Activated T-helper 9 cell treated with anti-CD3 and anti-CD28 coated beads, Interleukin-2, amount 50 U/mL, for 16 hours (primary cell): ENCODE data around the gene KRTAP2-3.

Source experiments
- DNase-seq: peaks from one replicate; pipeline ENCODE4 v3.0.0-alpha.2; 2020; ENCODE audit warnings: low read depth

The KRTAP2-3 gene

DNA sequence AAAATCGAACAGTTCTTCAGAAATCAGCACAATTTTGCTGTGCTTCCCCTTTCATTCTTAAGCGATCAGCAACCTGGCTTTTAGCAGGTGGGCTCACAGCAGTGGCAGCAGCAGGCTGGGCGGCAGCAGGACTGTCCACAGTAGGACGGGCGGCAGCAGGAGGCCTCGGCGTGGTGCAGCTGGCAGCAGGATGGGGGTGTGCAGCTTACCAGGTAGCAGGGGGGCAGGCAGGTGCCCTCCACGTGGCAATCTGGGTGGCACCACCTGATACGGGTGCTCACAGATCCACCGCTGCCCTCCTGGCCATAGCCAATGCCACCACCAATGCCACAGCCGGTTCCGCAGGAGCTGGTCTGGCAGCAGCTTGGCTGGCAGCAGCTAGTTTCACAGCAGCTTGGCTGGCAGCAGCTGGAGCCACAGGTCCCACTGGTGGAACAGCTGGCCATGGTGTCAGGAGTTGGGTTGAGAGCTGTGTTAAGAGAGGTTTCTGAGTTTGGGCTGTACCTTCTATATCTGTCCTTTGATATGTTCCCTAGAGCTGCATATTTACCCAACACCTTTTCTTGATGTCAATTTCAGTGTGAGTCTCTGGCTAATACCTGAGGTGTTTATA, 30.2 kb downstream of the KRTAP2-3 start, which contains the start of gene KRTAP1-4:
Gene KRTAP1-4 (minus strand): TSS at position 563 of the 613 bp plus-strand sequence. CDS start 117 bp downstream, at position 446.
- no peak for DNase-seq

DNA sequence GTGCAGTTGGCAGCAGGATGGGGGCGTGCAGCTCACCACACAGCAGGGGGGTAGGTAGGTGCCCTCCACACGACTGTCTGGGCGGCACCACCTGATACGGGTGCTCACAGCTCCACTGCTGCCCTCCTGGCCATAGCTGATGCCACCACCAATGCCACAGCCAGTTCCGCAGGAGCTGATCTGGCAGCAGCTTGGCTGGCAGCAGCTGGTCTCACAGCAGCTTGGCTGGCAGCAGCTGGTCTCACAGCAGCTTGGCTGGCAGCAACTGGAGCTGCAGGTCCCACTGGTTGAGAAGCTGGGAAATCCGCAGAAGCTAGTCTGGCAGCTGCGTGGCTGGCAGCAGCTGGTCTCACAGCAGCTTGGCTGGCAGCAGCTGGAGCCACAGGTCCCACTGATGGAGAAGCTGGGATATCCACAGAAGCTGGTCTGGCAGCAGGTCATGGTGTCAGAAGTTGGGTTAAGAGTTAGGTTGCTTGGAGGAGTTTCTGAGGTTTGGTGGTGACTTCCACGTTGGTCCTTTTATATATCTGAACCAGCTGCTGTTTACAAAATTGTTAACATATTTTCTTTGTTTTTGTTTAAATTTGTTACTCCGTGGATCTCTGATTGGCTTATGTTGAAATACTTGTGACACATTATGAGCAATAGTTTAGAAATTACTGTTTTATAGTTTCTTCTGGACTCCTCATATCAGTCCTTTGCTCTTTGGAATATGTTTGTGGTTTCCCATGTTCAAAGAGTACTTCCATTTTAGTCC, 33.0 kb downstream of the KRTAP2-3 start, which contains the start of gene KRTAP1-5:
Gene KRTAP1-5 (minus strand): TSS at position 494 of the 757 bp plus-strand sequence. CDS start 53 bp downstream, at position 441.
- DNase-seq = no peak

DNA sequence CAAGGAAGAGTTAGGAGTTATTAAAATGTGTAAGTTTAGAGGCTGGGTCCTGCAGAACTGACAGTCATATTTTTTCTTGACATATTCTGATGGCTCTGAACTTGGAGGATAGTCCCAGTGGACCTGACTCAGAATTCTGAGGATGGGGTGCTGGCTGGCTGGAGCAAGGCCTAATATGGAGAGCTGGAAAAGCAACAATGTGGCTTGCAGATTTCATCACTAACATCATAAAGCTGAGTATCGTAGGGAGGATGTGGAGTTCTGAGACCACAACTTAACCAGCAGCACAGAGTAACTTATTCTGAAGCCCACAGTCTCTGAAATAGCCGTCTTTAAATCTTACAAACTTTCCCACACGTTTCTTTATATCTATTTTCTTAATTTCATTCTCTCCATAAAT, 35.2 kb downstream of the KRTAP2-3 start:
- DNase-seq = no peak

DNA sequence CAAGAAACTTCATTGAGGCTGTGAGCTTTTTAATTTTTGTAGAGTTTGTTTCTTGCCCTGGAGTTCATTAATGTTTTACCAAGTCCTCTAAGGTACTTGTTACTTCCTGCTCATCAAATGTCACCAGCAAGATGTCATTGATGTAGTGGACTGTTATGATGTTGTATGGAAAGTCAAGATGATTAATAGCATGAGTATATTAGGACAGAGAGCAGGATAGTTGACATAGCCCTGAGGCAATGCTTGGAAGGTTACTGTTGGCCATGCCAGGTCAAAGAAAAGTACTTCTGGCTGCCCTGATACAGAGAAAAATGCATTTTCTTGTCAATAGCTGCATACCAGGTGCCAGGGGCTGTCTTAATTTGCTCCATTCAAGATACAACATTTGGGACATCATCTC, 39.6 kb downstream of the KRTAP2-3 start:
- DNase-seq = no peak

DNA sequence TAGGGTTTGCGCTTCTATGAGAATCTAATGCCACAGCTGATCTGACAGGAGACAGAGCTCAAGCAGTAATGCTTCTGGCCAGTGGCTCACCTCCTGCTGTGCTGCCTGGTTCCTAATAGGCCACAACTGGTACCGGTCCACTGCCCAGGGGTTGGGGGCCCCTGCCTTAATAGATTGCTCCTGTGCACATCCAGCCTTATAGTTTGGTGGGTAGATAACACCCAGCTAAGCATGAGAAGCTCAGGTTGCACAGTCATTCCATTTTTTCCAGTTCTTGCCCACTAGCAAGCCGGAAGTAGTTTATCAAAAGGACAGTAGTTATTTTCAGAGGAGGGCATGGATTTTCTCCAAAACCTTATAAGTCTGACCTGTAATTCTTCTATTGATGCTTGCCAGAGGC, 40.5 kb downstream of the KRTAP2-3 start:
- DNase-seq = no peak

DNA sequence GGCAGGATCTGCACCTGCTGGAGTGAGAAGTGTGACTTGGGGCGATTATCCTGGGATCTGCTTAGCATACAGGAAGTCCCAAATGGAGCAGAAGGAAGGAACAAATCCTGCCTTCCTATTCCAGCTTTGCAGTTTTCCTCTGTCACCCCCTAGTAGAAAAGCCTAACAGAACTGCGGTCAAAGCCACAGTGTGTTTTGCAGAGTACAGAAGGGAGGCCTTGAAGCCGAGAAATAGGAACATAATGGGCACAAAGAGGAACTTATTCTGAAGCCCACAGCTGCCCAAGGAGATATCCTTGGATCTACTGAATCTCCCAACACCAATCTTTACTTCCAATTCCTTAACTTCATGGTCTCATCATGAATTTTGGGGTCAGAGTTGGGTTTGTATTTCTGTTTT, 41.4 kb downstream of the KRTAP2-3 start:
- no peak for DNase-seq

DNA sequence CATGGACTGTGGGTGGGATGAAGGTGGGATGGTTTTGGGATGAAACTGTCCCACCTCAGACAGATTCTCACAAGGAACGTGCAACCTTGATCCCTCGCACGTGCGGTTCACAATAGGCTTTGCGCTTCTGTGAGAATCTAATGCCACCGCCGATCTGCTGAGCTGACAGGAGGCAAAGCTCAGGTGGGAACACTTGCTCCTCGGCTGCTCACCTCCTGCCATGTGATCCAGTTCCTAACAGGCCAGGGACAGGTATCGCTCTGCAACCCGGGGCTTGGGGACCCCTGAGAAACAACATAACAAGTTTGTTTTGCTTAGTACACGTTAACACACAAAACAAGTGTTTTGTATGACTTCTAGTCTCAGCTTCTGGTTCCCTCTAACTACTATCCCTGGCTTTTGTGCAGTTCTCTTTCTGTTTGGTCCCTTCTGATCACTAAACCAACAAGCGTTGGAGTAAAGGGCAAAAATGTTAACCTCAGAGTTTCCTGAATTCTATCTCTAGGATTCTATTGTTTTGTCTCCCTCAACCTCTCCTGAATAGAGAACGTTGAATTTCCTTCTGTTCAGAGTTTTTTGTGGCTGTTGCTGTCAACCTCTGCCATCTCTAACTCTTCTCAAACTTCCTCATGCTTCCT, 43.2 kb downstream of the KRTAP2-3 start:
- DNase-seq = no peak

DNA sequence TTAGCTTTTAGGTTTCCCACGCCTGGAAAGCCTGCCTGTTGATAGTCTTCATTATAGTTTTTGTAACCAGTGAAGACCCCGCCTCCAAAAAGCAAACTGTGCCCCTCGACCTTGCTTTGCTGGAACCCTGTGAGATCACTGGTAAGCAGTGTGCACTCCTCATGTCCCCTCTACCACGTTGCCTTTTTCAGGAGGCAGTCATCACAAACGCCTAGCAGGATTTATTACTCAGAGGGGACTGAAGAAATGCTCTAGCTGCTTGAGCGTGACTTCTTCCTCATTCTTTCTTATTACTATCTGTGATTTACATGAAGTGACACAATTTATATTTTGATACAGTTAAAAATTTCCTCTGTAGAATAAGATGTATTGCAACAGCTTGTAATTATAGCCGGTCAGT, 44.5 kb downstream of the KRTAP2-3 start:
- no peak for DNase-seq

DNA sequence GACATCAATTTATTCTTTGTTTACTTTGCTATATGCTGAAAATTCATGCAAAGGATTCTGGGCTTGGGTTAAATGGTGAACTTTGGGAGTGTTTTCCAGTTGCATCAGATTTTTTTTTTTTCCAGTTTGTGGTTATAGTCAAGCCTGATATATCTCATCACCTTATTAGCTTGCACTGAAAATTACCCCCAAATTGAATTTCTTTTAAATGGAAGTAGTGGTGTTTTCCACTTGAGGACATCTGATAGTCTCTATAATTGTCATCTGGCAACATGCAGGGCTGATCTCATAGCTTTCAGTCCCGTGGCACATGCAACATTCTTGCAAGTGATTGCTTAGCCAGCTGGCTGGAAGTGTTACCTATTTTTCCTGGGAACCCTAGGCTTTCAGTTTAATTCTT, 46.3 kb downstream of the KRTAP2-3 start:
- no peak for DNase-seq

DNA sequence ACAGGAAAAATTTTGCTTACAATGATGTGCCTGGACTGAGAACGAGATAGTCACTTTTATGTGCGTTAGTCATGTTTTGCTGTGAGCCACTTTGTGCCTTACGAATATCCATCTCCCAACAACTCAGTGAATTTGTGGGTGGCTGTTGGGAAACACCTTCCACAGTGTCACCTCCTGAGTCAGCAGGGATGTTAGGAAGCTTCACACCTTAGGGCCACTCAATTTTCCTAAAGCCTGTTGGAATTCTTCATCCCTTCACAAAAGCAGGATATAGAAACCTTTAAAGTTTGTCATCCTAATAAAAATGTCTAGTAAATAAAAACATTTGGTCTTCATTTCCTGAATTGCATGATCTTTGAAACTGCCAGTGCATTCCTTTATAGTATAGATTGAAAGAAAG, 46.7 kb downstream of the KRTAP2-3 start:
- no peak for DNase-seq

DNA sequence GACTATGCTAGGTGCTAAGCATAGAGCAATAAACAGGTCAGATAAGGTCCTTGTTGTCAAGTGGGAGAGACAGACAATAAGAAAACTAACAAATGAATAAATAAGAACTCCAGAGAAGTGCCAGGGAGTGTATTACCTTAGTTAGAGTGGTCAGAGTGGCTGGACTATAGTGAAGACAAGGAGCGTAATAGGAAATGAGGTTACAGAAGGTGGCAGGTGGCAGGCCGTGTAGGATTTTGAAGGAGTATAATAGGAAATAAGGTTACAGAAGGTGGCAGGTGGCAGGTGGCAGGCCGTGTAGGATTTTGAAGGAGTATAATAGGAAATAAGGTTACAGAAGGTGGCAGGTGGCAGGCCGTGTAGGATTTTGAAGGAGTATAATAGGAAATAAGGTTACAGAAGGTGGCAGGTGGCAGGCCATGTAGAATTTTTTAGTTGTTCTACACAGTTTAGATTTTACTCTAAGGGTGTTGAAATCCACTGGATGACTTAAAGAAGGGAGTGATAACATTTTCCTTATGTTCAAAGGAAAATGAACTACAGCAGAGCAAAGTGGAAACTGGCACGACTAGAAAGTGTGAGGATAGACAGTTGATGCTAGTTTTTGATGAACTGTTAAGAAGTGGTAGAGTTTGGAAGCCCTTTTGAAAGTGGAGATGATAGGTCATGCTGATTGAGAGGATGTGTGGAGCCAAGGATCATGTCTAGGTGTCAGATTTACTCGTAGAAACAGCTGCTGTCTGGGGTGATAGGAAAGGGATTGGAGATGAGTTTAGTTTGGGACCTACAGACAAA, 47.4 kb downstream of the KRTAP2-3 start:
- DNase-seq = no peak

DNA sequence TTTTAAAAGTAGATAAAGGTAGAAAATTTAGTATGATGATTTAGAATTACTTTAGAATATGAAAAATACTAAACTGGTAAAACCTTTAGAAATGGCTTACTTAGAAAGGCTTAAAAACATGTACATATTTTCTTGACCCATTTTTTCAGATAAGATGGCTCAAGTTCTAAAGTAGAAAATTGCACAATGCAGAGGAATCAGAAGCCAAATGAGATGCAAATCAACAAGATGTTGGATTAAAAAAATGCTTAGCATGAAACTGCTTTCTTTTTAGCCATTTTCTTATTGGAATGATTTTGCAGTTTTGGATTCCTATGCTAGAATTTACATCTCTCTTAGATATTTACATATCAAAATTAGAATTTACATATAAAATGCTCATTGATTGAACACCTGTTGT, 49.5 kb downstream of the KRTAP2-3 start:
- no peak for DNase-seq

DNA sequence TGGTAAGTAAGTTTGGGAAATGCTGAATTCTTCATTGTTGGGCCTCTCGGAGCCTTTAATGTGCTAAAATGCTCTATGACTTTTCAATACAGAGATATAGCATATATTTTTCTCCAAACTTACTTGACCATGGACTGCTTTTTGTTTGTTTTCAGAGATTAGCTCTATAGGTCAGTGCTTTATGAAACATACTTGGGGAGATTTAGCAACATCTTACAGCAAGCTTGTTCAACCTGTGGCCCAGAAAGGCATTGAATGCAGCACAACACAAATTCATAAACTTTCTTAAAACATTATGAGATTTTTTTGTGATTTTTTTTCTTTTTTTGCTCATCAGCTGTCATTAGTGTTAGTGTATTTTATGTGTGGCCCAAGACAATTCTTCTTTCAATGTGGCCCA, 50.0 kb downstream of the KRTAP2-3 start:
- no peak for DNase-seq

DNA sequence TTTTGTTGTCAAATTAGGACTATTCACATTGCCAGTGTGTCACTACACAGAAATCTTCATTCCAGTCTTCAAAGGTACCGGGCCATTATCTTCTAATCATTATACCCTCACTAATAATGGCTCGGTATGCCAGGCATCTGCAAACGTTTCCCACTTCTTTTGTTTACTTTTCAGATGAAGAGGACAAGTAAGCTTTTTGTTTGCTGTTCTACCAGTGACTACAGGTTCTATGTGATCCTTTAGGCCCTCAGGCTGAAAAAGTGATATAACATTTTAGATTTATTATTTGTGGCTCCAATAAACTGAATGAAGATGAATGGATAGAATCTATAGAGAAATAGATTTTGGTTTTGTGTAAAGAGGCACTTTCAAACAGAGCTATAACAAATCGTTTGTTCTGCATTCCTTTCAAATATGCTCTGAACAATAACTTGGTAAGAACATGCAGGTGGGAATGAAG, 50.6 kb downstream of the KRTAP2-3 start:
- DNase-seq = no peak
